Left colon (tissue), 2 donors: ENCODE measurements around the gene KHK. TPM values are rescaled to one million over a fixed set of nuclear protein-coding genes. Genes with fewer than 3 reads are reported as not detected.
A peak's percentile ranks its signal among the peaks of the same experiment; 100 is the strongest.
"Not testable (repeated sequence)": the region's sequence is repeated elsewhere in the genome, so short reads cannot be mapped to it uniquely, and the experiment has no call there.

Experiments used
- ATAC-seq: fragments of 200-7000 bp; cut with Tn5 transposase; one replicate; pipeline ENCODE4 v1.9.1; 2020; ENCODE audit warnings: mild to moderate bottlenecking, moderate library complexity
- DNase-seq, 2 donors: peaks; one replicate each; pipeline ENCODE4 v3.0.0-alpha.2; 2020
- intact Hi-C, 2 donors: fragments of 100-400 bp; cut with DNase I in 1 of 2; cut with micrococcal nuclease in 1 of 2; formaldehyde crosslinking; loops; one replicate each; pipeline versions ENCODE4 v1.11.2 to v1.14.0; 2022; cut with DNase I, micrococcal nuclease
- total RNA-seq, 2 donors: library from RNA; stranded (reverse); fragmentation: NEBNext Ultra II Directional; extraction: Animal tissue kit (Norgen Biotek cat#: 25700); gene quantifications; one replicate each; pipeline ENCODE4 v1.2.1, GENCODE V29; 2021
- donor health status: DM: no; HTN: no; CAD: no.
- donor health status: DM: yes; HTN: yes; CAD: no.

The KHK gene
- total RNA-seq, 2 donors from 2014 or later, result 8.8 to 13.4 TPM

DNA sequence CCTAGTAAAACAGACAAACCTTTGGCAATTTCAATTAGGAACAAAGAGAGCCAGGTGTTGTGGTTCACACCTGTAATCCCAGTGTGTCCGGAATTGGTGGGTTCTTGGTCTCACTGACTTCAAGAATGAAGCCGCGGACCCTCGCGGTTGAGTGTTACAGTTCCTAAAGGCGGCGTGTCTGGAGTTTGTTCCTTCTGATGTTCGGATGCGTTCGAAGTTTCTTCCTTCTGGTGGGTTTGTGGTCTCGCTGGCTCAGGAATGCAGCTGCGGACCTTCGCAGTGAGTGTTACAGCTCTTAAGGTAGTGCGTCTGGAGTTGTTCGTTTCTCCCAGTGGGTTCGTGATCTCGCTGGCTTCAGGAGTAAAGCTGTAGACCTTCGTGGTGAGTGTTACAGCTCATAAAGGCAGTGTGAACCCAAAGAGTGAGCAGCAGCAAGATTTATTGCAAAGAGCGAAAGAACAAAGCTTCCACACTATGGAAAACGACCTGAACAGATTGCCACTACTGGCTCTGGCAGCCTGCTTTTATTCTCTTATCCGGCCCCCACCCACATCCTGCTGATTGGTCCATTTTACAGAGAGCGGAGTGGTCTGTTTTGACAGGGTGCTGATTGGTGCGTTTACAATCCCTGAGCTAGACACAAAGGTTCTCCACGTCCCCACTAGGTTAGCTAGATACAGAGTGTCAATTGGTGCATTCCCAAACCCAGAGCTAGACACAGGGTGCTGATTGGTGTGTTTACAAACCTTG lies 24.2 kb downstream of the KHK start:
- intact Hi-C loops, DNase-seq: not testable (repeated sequence)

GRCh38 chr2:27111392-27112078 lies 25.0 kb downstream of the KHK start:
- DNase-seq, ATAC-seq, intact Hi-C loops: not testable (repeated sequence)

More for the DNA sequence above, 24.2 kb downstream of the KHK start:
- ATAC-seq, result not testable (repeated sequence)

GRCh38 chr2:27115519-27115918 lies 28.9 kb downstream of the KHK start:
- intact Hi-C loops, result no loop called here
- DNase-seq (no peak), ATAC-seq (no peak)

DNA sequence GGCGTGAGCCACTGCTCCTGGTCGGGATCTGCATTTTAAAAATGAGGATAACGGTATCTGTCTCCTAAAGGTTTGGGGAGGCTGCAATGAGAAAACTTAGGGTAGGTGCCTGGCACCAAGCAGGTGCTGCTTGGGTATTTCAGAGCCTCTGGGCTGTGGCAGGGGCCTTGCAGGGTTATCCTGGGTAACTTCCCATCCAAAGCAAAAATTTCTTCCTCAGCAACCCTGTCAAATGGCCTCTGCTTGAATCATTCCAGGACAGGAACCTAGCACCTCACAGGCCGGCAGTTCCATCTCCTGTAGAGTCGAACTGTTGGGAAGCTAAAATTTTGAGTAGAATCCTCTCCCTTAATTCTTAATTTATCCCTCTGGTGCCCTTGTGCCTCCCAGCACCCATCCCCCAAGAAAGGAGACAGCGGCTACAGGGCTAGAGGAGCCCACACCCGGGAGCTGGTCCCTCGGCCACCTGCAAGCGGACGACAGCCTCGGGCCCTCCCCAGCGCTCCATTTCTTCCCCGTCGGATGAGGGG lies 31.5 kb downstream of the KHK start:
- intact Hi-C loops, result no loop called here
- ATAC-seq (no peak), DNase-seq (no peak)

GRCh38 chr2:27118525-27119329 lies 32.2 kb downstream of the KHK start, which contains the start of gene CGREF1:
CGREF1 (minus strand) TSS chr2:27119128; CDS start chr2:27104366, 14,762 bp downstream.
- intact Hi-C loops, result no loop called here
- DNase-seq, result peak in 1 of 2 donors; percentile 38
- peak; percentile 87 for ATAC-seq

GRCh38 chr2:27119330-27119670 lies 32.7 kb downstream of the KHK start:
- ATAC-seq, DNase-seq, intact Hi-C loops: not testable (repeated sequence)

DNA sequence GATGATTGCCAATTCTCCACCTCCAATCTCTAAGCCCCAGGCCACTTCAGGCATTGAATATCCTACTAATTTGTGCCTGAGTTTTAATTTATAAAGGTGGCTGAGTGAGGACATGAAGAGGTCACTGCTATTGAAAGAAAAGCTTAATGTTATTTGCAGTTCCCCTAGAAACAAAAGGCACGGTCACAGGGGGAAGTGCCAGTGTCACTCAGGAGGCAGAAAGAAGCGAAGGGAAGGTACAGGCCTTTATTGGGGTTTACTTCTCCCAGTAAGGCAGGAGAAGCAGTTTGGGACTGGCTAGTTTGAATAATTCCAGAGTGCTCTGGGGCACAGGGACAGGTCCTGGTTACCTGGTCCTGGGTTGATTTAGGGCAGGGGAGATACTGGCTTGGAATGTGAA lies 35.3 kb downstream of the KHK start:
- no peak for ATAC-seq

DNA sequence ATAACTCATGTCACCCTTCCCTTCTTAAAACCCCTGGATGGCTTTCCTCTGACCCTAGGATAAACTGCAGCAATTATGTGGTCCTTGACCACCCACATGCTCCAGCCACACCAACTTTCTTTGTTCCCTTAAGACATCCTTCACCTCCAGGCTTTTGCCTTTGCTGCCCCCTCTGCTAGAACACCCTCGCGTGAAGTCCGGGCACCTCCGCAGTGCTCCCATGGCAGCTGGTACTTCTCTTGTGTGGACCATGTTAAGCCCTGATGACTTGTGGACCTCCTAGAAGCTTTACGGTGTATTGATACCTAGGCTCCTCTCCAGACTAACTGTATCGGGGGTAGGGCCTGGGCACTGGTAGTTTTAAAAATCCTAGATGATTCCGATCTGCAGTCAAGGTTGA lies 36.2 kb downstream of the KHK start:
- intact Hi-C loops, result no loop called here
- ATAC-seq, result no peak
- DNase-seq, result no peak

More for the DNA sequence above, 35.3 kb downstream of the KHK start:
- intact Hi-C loops, result no loop called here
- no peak for DNase-seq

DNA sequence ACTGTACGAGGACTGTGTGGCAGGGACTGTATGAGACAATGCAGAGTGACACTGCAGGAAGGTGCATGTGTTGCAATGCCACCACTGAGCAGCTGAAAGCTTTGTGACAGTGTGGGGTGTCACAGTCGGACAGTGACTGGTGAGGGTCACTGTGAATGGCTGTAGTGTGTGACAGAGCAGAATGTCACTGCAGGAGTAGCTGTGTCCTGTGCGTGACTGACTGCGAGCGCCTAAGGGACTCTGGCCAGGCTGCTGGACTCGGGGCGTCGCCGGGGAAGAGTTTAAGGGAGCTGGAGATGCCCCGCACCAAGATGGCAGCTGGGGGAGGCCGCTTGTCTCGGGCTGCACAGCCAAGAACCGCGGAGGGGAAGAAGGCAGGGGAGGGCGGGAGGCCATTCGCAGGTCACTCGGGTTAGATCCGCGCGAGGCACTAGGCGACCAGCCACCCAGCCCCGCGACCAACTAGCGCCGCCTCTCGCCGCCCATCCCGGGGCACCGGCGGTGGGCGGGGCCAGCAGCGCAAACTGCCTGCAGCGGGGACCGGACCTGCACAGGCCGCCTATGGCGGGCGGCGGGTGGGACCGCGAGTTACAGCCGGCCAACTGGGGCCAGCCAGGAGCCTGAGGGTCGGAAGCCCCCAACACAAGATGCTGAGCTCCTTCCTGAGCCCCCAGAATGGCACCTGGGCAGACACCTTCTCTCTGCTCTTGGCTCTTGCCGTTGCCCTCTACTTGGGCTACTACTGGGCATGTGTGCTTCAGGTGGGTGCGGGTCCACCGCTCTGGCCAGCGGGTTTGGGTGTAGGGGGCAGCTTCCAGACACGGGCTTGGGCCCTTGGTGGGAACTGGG lies 37.0 kb downstream of the KHK start, which contains the start of gene ABHD1:
TSS of gene ABHD1 (plus strand) at position 514 of the 849 bp plus-strand sequence. CDS start at position 648, 134 bp downstream.
- ATAC-seq (peak; percentile 78), DNase-seq (peak; percentile 50 to 78)
- intact Hi-C loops, result no loop called here

GRCh38 chr2:27125104-27125503 lies 38.5 kb downstream of the KHK start:
- no peak for ATAC-seq
- no peak for DNase-seq
- intact Hi-C loops, result no loop called here

- ATAC-seq (peak; percentile 27), DNase-seq (no peak)
- intact Hi-C loops, result no loop called here
Observed at GRCh38 chr2:27126252-27126710, 39.7 kb downstream of the KHK start.

GRCh38 chr2:27127883-27128667 lies 41.5 kb downstream of the KHK start:
- no peak for ATAC-seq
- intact Hi-C loops, result no loop called here
- no peak for DNase-seq

DNA sequence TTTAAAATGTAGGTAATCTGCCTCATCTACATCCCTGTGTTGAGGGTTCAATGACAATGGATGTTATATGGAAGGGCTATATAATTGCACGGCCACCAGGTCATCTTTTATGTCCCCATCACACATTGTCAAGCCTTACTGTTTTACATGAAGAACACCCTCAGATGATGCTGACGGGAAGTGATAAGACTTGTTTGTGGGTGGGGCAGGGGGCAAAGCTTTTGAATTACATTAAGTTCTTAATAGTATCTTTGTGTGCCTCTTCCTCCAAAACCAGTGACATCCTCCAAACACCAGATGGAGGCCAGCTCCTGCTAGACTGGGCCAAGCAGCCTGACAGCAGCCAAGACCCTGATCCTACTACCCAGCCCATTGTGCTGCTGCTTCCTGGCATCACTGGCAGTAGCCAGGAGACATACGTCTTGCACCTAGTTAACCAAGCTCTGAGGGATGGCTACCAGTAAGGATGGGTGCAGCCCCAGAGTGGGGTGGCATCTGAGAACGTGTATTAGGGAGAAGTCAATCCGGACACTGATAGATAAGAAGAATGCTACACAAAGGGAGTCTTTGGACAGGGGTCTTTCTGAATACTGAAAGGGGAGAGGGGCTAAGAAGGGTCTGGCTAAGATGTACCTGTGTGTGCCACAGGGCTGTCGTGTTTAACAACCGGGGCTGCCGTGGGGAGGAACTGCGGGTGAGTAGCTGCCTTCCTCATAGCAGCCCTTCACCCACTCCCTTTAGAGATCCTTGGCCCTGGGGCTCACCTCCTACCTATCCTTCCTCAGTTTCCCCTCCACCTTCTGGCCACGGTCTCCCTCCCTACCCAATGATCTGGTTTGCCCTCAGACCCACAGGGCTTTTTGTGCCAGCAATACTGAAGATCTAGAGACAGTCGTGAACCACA lies 42.3 kb downstream of the KHK start:
- no peak for ATAC-seq
- intact Hi-C loops, result no loop called here
- no peak for DNase-seq

GRCh38 chr2:27130396-27130795 lies 43.8 kb downstream of the KHK start:
- DNase-seq, result no peak
- intact Hi-C loops, result no loop called here
- no peak for ATAC-seq

GRCh38 chr2:27131429-27131828 lies 44.9 kb downstream of the KHK start:
- intact Hi-C loops, result no loop called here
- ATAC-seq, result no peak
- DNase-seq, result no peak

GRCh38 chr2:27133195-27133875 lies 46.8 kb downstream of the KHK start:
- ATAC-seq (no peak), DNase-seq (peak in 1 of 2 donors; percentile 15)
- intact Hi-C loops, result no loop called here
